ENCODE data around the gene OLIG3.

DNA sequence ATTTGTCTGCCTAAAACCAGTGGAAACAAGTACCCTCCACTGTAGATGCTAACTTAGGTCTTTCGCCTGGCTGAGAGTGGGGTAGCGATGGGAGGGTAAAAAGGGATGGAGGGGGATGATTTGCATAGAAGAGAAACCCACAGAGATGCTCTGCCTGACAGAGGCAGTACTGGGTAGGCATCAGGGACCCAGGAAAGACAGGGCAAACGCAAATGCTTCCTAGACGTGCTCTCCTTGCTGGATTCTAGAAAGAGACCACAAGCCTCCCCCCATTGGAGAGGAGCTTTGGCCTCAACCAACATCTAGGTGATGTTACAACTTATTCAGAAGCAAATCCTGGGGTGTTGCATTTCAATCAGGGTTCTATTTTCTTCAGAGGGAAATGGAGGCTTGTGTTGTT, 3.2 kb downstream of the OLIG3 start:
- TF ChIP-seq, protein P1, sequence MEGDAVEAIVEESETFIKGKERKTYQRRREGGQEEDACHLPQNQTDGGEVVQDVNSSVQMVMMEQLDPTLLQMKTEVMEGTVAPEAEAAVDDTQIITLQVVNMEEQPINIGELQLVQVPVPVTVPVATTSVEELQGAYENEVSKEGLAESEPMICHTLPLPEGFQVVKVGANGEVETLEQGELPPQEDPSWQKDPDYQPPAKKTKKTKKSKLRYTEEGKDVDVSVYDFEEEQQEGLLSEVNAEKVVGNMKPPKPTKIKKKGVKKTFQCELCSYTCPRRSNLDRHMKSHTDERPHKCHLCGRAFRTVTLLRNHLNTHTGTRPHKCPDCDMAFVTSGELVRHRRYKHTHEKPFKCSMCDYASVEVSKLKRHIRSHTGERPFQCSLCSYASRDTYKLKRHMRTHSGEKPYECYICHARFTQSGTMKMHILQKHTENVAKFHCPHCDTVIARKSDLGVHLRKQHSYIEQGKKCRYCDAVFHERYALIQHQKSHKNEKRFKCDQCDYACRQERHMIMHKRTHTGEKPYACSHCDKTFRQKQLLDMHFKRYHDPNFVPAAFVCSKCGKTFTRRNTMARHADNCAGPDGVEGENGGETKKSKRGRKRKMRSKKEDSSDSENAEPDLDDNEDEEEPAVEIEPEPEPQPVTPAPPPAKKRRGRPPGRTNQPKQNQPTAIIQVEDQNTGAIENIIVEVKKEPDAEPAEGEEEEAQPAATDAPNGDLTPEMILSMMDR (IDR thresholded peaks at IDR 0.05 in 4 of 5, conservative IDR thresholded peaks at IDR 0.05 in 1 of 5), result no peak
- no peak for TF ChIP-seq POLR2A (IDR thresholded peaks at IDR 0.05)

All from gastrocnemius medialis (tissue), 4 donors.